Karpas-422 (cell line): ENCODE measurements around the gene PRR13. TPM values are rescaled to one million over a fixed set of nuclear protein-coding genes. Genes with fewer than 3 reads are reported as not detected.
A peak's percentile ranks its signal among the peaks of the same experiment; 100 is the strongest.
"Not testable (repeated sequence)": the region's sequence is repeated elsewhere in the genome, so short reads cannot be mapped to it uniquely, and the experiment has no call there.

Source experiments
- DNase-seq: peaks from one replicate; pipeline ENCODE4 v3.0.0-alpha.2; 2015
- H2AFZ ChIP-seq: fragments of 200-600 bp; sonication (generic); 2 replicates; pipeline ENCODE4 v1.6.1; 2014; ENCODE audit warnings: antibody characterized with exemption, low read length, mixed read lengths
- H3K27ac ChIP-seq: fragments of 200-600 bp; sonication (generic); 2 replicates; pipeline ENCODE4 v1.5.1; 2014; ENCODE audit warnings: mild to moderate bottlenecking, low read length, moderate library complexity
- H3K27me3 ChIP-seq: fragments of 200-600 bp; sonication (generic); 2 replicates; pipeline ENCODE4 v1.6.1; 2014; ENCODE audit warnings: low read length, mixed read lengths
- H3K36me3 ChIP-seq: fragments of 200-600 bp; sonication (generic); 2 replicates; pipeline ENCODE4 v1.6.1; 2014; ENCODE audit warnings: low read length, mixed read lengths; ENCODE audit not compliant: insufficient read depth
- H3K4me1 ChIP-seq: fragments of 200-600 bp; sonication (generic); 2 replicates; pipeline ENCODE4 v1.6.1; 2014; ENCODE audit warnings: mild to moderate bottlenecking, low read length, mixed read lengths
- H3K4me2 ChIP-seq: fragments of 200-600 bp; sonication (generic); 2 replicates; pipeline ENCODE4 v1.6.1; 2014; ENCODE audit warnings: low read length, low read depth, mild to moderate bottlenecking; ENCODE audit not compliant: poor library complexity, severe bottlenecking
- H3K4me3 ChIP-seq: fragments of 200-600 bp; sonication (generic); 2 replicates; pipeline ENCODE4 v1.5.1; 2014; ENCODE audit warnings: mild to moderate bottlenecking, antibody characterized with exemption, low read length, mixed read lengths
- H3K79me2 ChIP-seq: fragments of 200-600 bp; sonication (generic); 2 replicates; pipeline ENCODE4 v1.6.1; 2014; ENCODE audit warnings: mild to moderate bottlenecking, low read length, mixed read lengths
- H3K9ac ChIP-seq: fragments of 200-600 bp; sonication (generic); 2 replicates; pipeline ENCODE4 v1.6.0; 2014; ENCODE audit warnings: low read length
- H3K9me2 ChIP-seq: fragments of 200-600 bp; sonication (generic), shearing (Covaris generic); replicated peaks from 2 replicates; pipeline ENCODE4 v1.6.0; 2014; ENCODE audit warnings: mild to moderate bottlenecking, low read length, moderate library complexity; ENCODE audit not compliant: insufficient read depth
- H3K9me3 ChIP-seq: fragments of 300-700, 200-600 bp; sonication (generic); 2 replicates; pipeline ENCODE4 v1.6.1; 2014; ENCODE audit warnings: low read length, mixed read lengths
- H4K20me1 ChIP-seq: fragments of 200-600 bp; sonication (generic); 2 replicates; pipeline ENCODE4 v1.6.1; 2014; ENCODE audit warnings: mild to moderate bottlenecking, antibody characterized with exemption, low read length, low read depth; ENCODE audit not compliant: insufficient read depth
- total RNA-seq: library from RNA; depleted of rRNA; stranded (reverse); fragments of >200 nt; shearing (Covaris generic); gene quantifications from 2 replicates; pipeline ENCODE4 v1.2.3, GENCODE V29; 2014; ENCODE audit warnings: low replicate concordance

The PRR13 gene
- total RNA-seq, 1 experiment from 2014 or later = 139 TPM

DNA sequence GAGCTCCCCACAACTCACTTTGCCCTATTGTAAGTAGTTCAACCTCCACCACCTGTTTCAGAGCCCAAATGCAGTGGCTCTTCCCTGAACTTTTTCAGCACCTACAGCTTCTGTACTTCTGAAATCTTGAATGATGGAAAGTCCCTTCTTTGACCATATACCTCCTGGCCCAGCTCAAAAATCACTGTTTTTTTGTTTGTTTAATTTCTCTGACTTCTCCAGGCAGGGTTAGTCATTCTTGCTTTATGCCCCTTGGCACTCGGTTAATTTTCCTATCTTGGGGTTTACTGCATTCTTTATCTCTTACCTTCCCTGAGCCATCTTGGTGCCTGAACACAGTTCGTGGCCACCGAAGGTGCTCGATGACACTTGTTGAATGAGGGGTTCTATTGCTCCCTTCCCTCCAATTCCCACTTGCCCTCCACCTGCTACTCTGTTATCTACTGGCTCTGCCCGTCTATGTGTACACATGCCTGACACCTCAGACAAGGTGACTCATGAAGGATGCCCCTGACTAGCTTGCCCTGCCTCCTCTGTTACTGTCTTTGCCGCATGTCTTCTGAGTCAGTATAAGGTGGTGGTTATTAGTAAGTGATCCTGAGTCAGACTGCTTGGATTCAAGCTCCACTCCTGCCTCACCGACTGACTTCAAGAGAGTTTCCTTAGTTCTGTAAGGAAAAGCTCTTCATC is 13.5 kb upstream of the PRR13 start:
- Histone ChIP-seq H3K9ac (no peak overlapping the region), H4K20me1 (no peaks in the 10 kb centered on the region), H3K9me3 (no peaks in the 10 kb centered on the region), H3K36me3 (no peaks in the 10 kb centered on the region), H3K4me2 (no peak overlapping the region), H3K79me2 (no peaks in the 10 kb centered on the region), H2AFZ (0 out of 2 replicates have a peak overlapping the region, but pooled peaks have one; percentile 52), H3K27ac (no peak overlapping the region), H3K27me3 (no peaks in the 10 kb centered on the region), H3K4me1 (no peaks in the 10 kb centered on the region), H3K4me3 (no peak overlapping the region), H3K9me2 (no peaks in the 10 kb centered on the region)
- no peak for DNase-seq

DNA sequence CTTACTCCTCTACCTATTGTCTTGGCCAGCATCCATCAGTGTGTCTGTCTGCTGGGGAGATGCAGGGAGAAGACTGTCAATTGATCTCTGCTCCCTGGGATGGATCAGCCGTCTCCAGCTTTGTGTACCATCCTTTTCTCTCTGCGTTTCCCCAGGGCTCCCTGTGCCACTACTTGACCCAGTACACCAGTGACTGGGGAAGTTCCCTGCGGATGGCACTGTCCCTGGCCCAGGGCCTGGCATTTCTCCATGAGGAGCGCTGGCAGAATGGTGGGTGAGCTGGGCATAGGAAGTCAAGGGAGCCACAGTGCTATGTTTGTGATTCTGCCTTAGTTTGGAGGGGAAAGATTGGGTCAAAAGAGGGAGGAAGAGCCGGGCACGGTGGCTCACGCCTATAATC is 12.8 kb upstream of the PRR13 start:
- no peak overlapping the region for H3K4me3 ChIP-seq
- H3K79me2 ChIP-seq = no peaks in the 10 kb centered on the region
- no peak for DNase-seq
- H3K36me3 ChIP-seq = no peaks in the 10 kb centered on the region
- H3K9me3 ChIP-seq = no peaks in the 10 kb centered on the region
- no peaks in the 10 kb centered on the region for H3K27me3 ChIP-seq
- H3K4me2 ChIP-seq = no peak overlapping the region
- H3K4me1 ChIP-seq = no peaks in the 10 kb centered on the region
- no peaks in the 10 kb centered on the region for H3K9me2 ChIP-seq
- H3K9ac ChIP-seq = no peak overlapping the region
- H4K20me1 ChIP-seq = no peaks in the 10 kb centered on the region
- no peak overlapping the region for H3K27ac ChIP-seq
- H2AFZ ChIP-seq = no peak overlapping the region

DNA sequence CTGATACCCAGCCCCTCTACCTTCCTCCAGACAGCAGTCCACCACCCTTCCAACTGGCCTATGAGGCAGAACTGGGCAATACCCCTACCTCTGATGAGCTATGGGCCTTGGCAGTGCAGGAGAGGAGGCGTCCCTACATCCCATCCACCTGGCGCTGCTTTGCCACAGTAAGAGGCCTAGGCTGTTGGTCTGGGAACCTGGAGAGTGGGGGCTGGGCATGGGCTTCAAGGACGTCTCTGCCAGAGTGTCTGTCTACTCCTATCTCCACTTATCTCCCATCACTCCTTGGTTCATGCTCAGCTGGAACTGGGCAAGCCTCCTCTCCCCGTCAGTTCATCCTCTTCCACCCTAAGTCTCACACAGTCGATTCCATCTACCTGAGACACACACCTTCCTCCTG is 11.4 kb upstream of the PRR13 start:
- no peaks in the 10 kb centered on the region for H3K36me3 ChIP-seq
- no peaks in the 10 kb centered on the region for H4K20me1 ChIP-seq
- H3K4me1 ChIP-seq = no peaks in the 10 kb centered on the region
- no peak for DNase-seq
- H3K4me3 ChIP-seq = no peak overlapping the region
- H3K27ac ChIP-seq = no peak overlapping the region
- no peak overlapping the region for H2AFZ ChIP-seq
- no peaks in the 10 kb centered on the region for H3K9me2 ChIP-seq
- no peaks in the 10 kb centered on the region for H3K79me2 ChIP-seq
- H3K9ac ChIP-seq = no peak overlapping the region
- no peaks in the 10 kb centered on the region for H3K9me3 ChIP-seq
- H3K27me3 ChIP-seq = no peaks in the 10 kb centered on the region
- H3K4me2 ChIP-seq = no peak overlapping the region

DNA sequence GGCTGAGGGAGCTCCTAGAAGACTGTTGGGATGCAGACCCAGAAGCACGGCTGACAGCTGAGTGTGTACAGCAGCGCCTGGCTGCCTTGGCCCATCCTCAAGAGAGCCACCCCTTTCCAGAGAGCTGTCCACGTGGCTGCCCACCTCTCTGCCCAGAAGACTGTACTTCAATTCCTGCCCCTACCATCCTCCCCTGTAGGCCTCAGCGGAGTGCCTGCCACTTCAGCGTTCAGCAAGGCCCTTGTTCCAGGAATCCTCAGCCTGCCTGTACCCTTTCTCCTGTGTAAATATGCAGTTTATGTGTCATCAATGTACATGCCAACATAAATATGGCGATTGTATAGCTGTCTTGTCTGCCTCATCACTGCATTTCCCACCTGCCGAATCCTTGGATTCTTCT is 10.3 kb upstream of the PRR13 start:
- H3K27me3 ChIP-seq = no peaks in the 10 kb centered on the region
- H3K9ac ChIP-seq = no peak overlapping the region
- no peaks in the 10 kb centered on the region for H3K9me3 ChIP-seq
- no peaks in the 10 kb centered on the region for H4K20me1 ChIP-seq
- H3K9me2 ChIP-seq = no peaks in the 10 kb centered on the region
- H3K79me2 ChIP-seq = no peaks in the 10 kb centered on the region
- H3K4me2 ChIP-seq = no peak overlapping the region
- DNase-seq = no peak
- H3K4me3 ChIP-seq = no peak overlapping the region
- no peaks in the 10 kb centered on the region for H3K4me1 ChIP-seq
- H2AFZ ChIP-seq = no peak overlapping the region
- no peaks in the 10 kb centered on the region for H3K36me3 ChIP-seq
- H3K27ac ChIP-seq = no peak overlapping the region

DNA sequence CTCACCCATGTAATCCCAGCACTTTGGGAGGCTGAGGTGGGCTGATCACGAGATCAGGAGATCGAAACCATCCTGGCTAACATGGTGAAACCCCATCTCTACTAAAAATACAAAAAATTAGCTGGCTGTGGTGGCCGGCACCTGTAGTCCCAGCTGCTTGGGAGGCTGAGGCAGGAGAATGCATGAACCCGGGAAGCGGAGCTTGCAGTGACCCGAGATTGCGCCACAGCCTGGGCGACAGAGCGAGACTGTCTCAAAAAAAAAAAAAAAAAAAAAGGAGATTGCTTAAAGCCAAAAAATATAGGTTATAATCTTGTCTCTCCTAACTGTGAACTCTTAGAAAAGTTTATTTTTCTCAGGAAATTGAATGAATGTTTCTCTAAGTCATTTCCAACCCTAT is 6.2 kb upstream of the PRR13 start:
- not testable (repeated sequence) for H3K36me3 ChIP-seq, H3K27ac ChIP-seq, H3K4me1 ChIP-seq, H3K79me2 ChIP-seq, H3K9ac ChIP-seq, DNase-seq, H3K4me2 ChIP-seq, H3K9me2 ChIP-seq, H3K27me3 ChIP-seq, H3K9me3 ChIP-seq, H2AFZ ChIP-seq, H3K4me3 ChIP-seq, H4K20me1 ChIP-seq

DNA sequence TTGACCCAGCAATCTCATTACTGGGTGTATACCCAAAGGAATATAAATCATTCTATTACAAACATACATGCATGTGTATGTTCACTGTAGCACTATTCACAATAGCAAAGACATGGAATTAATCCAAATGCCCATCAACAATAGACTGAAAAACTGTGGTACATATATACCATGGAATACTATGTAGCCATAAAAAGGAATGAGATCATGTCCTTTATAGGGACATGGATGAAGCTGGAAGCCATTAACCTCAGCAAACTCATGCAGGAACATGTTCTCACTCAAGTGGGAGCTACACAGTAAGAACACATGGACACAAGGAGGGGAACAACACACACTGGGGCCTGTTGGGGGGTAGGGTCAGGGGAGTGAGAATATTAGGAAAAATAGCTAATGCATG is 2.0 kb upstream of the PRR13 start:
- H3K4me2 ChIP-seq, H3K9me3 ChIP-seq, H2AFZ ChIP-seq, H3K9me2 ChIP-seq, H3K27me3 ChIP-seq, H3K4me3 ChIP-seq, H4K20me1 ChIP-seq, H3K27ac ChIP-seq, DNase-seq, H3K9ac ChIP-seq, H3K36me3 ChIP-seq: not testable (repeated sequence)
- Histone ChIP-seq H3K79me2 (peaks cover 24% of the 10 kb centered on the region), H3K4me1 (peaks cover 22% of the 10 kb centered on the region)

DNA sequence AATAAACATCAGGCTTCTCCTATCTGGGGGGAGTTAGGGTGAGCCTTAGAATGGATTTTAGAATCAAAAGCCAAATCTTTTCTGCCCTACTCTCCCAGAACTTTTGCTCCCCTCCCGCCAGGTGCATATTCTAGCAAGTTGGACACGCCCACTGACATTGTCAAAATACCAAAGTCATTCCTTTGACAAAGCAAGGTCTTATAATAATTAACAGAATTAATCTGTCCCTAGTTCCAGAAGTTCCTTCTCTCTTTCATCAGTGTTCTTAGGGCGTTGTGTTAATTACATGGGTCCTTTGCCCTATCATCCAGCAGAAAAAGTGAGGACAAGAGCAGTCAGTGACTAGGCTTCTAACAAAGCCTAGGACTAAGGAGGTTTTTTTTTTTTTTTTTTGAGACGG is 2.4 kb downstream of the PRR13 start:
- no peak overlapping the region for H3K27ac ChIP-seq
- H3K9me2 ChIP-seq = no peaks in the 10 kb centered on the region
- H3K4me1 ChIP-seq = peaks cover 27% of the 10 kb centered on the region
- no peaks in the 10 kb centered on the region for H3K9me3 ChIP-seq
- H3K36me3 ChIP-seq = peaks cover 29% of the 10 kb centered on the region
- H3K79me2 ChIP-seq = peaks cover 24% of the 10 kb centered on the region
- peak overlapping the region; percentile 36 for H3K4me2 ChIP-seq
- peak overlapping the region; percentile 93; the same call in 1 of the 2 replicates for H3K4me3 ChIP-seq
- no peak for DNase-seq
- no peak overlapping the region for H2AFZ ChIP-seq
- peaks cover 15% of the 10 kb centered on the region; the same call in 1 of the 2 replicates for H4K20me1 ChIP-seq
- no peaks in the 10 kb centered on the region for H3K27me3 ChIP-seq
- H3K9ac ChIP-seq = no peak overlapping the region

DNA sequence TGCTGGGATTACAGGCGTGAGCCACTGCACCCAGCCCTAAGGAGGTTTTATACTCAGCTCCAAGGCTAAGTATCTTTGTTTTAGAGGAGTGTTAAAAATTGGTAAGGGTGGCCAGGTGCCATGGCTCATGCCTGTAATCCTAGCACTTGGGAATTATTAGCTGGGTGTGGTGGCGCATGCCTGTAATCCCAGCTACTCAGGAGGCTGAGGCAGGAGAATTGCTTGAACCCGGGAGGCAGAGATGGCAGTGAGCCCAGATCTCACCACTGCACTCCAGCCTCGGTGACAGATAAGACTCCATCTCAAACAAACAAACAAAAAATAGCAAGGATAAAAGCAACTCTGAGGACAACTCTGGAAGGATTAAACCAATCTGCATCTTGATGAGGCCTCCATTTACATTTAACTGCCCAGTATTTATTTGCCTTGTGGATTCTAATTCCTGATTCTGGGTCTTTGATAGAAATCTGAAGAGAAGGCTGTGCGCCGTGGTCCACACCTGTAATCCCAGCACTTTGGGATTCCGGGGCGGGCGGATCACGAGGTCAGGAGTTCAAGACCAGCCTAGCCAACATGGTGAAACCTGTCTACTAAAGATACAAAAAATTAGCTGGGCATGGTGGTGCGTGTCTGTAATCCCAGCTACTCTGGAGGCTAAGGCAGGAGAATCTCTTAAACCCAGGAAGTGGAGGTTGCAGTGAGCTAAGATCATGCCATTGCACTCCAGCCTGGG is 3.2 kb downstream of the PRR13 start:
- not testable (repeated sequence) for H2AFZ ChIP-seq, H3K9ac ChIP-seq, H3K9me2 ChIP-seq, H3K4me3 ChIP-seq, H3K4me2 ChIP-seq, DNase-seq, H3K9me3 ChIP-seq, H3K27me3 ChIP-seq, H3K27ac ChIP-seq
- Histone ChIP-seq H4K20me1 (peaks cover 15% of the 10 kb centered on the region; the same call in 1 of the 2 replicates), H3K36me3 (peaks cover 29% of the 10 kb centered on the region), H3K4me1 (peaks cover 27% of the 10 kb centered on the region), H3K79me2 (peaks cover 24% of the 10 kb centered on the region)
